IMR-90 (cell line): Measurements from ENCODE around the gene PRPF8. TPM values are rescaled to one million over a fixed set of nuclear protein-coding genes. Genes with fewer than 3 reads are reported as not detected.

Experiments
- ATAC-seq: fragments of 200-7000 bp; cut with Tn5 transposase; 2 replicates; pipeline ENCODE4 v1.9.1; 2020; ENCODE audit warnings: low read depth, mild to moderate bottlenecking, moderate library complexity
- BruUV-seq: library from RNA; stranded (reverse); fragments of 400-500 nt; replicated peaks from 2 replicates; lab custom pipeline; 2021; lab: Mats Ljungman, UMichigan
- CTCF ChIA-PET: fragments of 300-600 bp; formaldehyde crosslinking; extraction: SDS; loops from one replicate; lab custom pipeline; 2021; ENCODE audit warnings: antibody characterized with exemption; lab: Yijun Ruan, JAX
- POLR2A ChIA-PET: fragments of 300-600 bp; sonication (Branson Sonifier 250); formaldehyde crosslinking; loops from one replicate; lab custom pipeline; 2022; ENCODE audit warnings: antibody characterized with exemption; ENCODE audit not compliant: unreplicated experiment; lab: Charles Lee
- DNase-seq: peaks from one replicate; pipeline ENCODE4 v3.0.0; 2013
- H2AFZ ChIP-seq: replicated peaks from 2 replicates; pipeline ENCODE3; 2013; ENCODE audit warnings: low read length, mild to moderate bottlenecking; ENCODE audit not compliant: poor library complexity
- H2AK5ac ChIP-seq: 2 replicates; pipeline ENCODE4 v1.6.1; 2013; ENCODE audit warnings: low read depth, low read length, inconsistent platforms
- H2AK9ac ChIP-seq: replicated peaks from 2 replicates; pipeline ENCODE3; 2013; ENCODE audit warnings: mild to moderate bottlenecking, low read depth, low read length, moderate library complexity; ENCODE audit not compliant: poor library complexity
- H2BK120ac ChIP-seq: 2 replicates; pipeline ENCODE4 v1.6.1; 2013; ENCODE audit warnings: low read depth, low read length, inconsistent platforms
- H2BK15ac ChIP-seq: 3 replicates; pipeline ENCODE4 v1.6.1; 2013; ENCODE audit warnings: low read depth, low read length, inconsistent platforms
- H2BK20ac ChIP-seq: 2 replicates; pipeline ENCODE4 v1.6.1; 2013; ENCODE audit warnings: low read depth, mild to moderate bottlenecking, inconsistent platforms, low read length, moderate library complexity
- H2BK5ac ChIP-seq: 2 replicates; pipeline ENCODE4 v1.6.1; 2013; ENCODE audit warnings: mild to moderate bottlenecking, low read depth, low read length, inconsistent platforms; ENCODE audit not compliant: poor library complexity, severe bottlenecking
- H3K14ac ChIP-seq: replicated peaks from 2 replicates; pipeline ENCODE4 v1.6.1; 2013; ENCODE audit warnings: low read depth, low read length, inconsistent platforms
- H3K18ac ChIP-seq: 2 replicates; pipeline ENCODE4 v1.6.1; 2013; ENCODE audit warnings: low read depth, low read length, control low read depth
- H3K23ac ChIP-seq: 2 replicates; pipeline ENCODE4 v1.6.1; 2013; ENCODE audit warnings: low read depth, low read length, inconsistent platforms
- H3K27ac ChIP-seq: 2 replicates; pipeline ENCODE4 v1.5.1; 2013; ENCODE audit warnings: mild to moderate bottlenecking, control low read depth, low read length; ENCODE audit not compliant: insufficient read depth
- H3K27me3 ChIP-seq: 2 replicates; pipeline ENCODE4 v1.6.1; 2013; ENCODE audit warnings: low read length; ENCODE audit not compliant: control insufficient read depth, insufficient read depth
- H3K36me3 ChIP-seq: 2 replicates; pipeline ENCODE4 v1.6.1; 2013; ENCODE audit warnings: low read length, mixed read lengths; ENCODE audit not compliant: control insufficient read depth, insufficient read depth
- H3K4ac ChIP-seq: 2 replicates; pipeline ENCODE4 v1.6.1; 2013; ENCODE audit warnings: low read depth, low read length, inconsistent platforms
- H3K4me1 ChIP-seq: 2 replicates; pipeline ENCODE4 v1.6.1; 2013; ENCODE audit warnings: low read length, mixed read lengths; ENCODE audit not compliant: control insufficient read depth, insufficient read depth
- H3K4me2 ChIP-seq: 2 replicates; pipeline ENCODE4 v1.6.1; 2013; ENCODE audit warnings: low read depth, mild to moderate bottlenecking, control low read depth, low read length, moderate library complexity
- H3K4me3 ChIP-seq: 2 replicates; pipeline ENCODE4 v1.5.1; 2013; ENCODE audit warnings: low read depth, mild to moderate bottlenecking, control low read depth, low read length, moderate library complexity; ENCODE audit not compliant: insufficient read depth
- H3K56ac ChIP-seq: 2 replicates; pipeline ENCODE4 v1.6.1; 2013; ENCODE audit warnings: low read length, inconsistent platforms; ENCODE audit not compliant: insufficient read depth; ENCODE audit errors: extremely low read depth
- H3K79me1 ChIP-seq, 2 experiments: 2 replicates each; pipeline ENCODE4 v1.6.1; 2013; ENCODE audit warnings: low read length in 2 of 2, inconsistent platforms in 1 of 2, low read depth in 1 of 2
- H3K9ac ChIP-seq: 2 replicates; pipeline ENCODE4 v1.6.1; 2013; ENCODE audit warnings: low read depth, low read length, control low read depth
- H3K9me1 ChIP-seq: 2 replicates; pipeline ENCODE4 v1.6.1; 2013; ENCODE audit warnings: low read length, inconsistent platforms; ENCODE audit not compliant: insufficient read depth
- H3K9me3 ChIP-seq: 2 replicates; pipeline ENCODE4 v1.6.1; 2013; ENCODE audit warnings: low read length; ENCODE audit not compliant: control insufficient read depth, insufficient read depth
- H4K20me1 ChIP-seq: 2 replicates; pipeline ENCODE4 v1.6.1; 2013; ENCODE audit warnings: low read length, inconsistent platforms; ENCODE audit not compliant: insufficient read depth
- H4K5ac ChIP-seq: 2 replicates; pipeline ENCODE4 v1.6.1; 2013; ENCODE audit warnings: mild to moderate bottlenecking, low read depth, low read length, control low read depth
- H4K8ac ChIP-seq, 2 experiments: 2 replicates each; pipeline ENCODE4 v1.6.1; 2013; ENCODE audit warnings: low read depth in 2 of 2, low read length in 2 of 2, control low read depth in 1 of 2, inconsistent platforms in 1 of 2
- H4K91ac ChIP-seq: 2 replicates; pipeline ENCODE4 v1.6.1; 2013; ENCODE audit warnings: low read depth, low read length, inconsistent platforms; ENCODE audit not compliant: insufficient read depth
- CEBPB ChIP-seq: IDR thresholded peaks from 2 replicates; pipeline ENCODE4 v1.6.1; 2012; ENCODE audit warnings: low read depth, low read length, improper control_type of control experiment
- CHD1 ChIP-seq: IDR thresholded peaks from 2 replicates; pipeline ENCODE4 v1.6.1; 2012; ENCODE audit warnings: low read depth, low read length, improper control_type of control experiment
- ELK1 ChIP-seq: fragments of 150-350 bp; IDR thresholded peaks from 2 replicates; pipeline ENCODE4 v1.6.1; 2016; ENCODE audit warnings: low read depth, mild to moderate bottlenecking, low read length, moderate library complexity, borderline replicate concordance
- FOS ChIP-seq: fragments of 150-350 bp; IDR thresholded peaks from 2 replicates; pipeline ENCODE4 v1.6.1; 2016; ENCODE audit warnings: low read depth, low read length
- MAFK ChIP-seq: IDR thresholded peaks from 2 replicates; pipeline ENCODE4 v1.6.1; 2012; ENCODE audit warnings: low read depth, low read length, improper control_type of control experiment
- MAZ ChIP-seq: IDR thresholded peaks from 2 replicates; pipeline ENCODE4 v1.6.1; 2012; ENCODE audit warnings: low read depth, mild to moderate bottlenecking, low read length, improper control_type of control experiment, moderate library complexity, borderline replicate concordance
- MXI1 ChIP-seq: IDR thresholded peaks from 2 replicates; pipeline ENCODE4 v1.6.1; 2012; ENCODE audit warnings: low read depth, mild to moderate bottlenecking, low read length, moderate library complexity, borderline replicate concordance
- NFE2L2 ChIP-seq: fragments of 150-350 bp; IDR thresholded peaks from 2 replicates; pipeline ENCODE4 v1.6.1; 2016; ENCODE audit warnings: low read depth, mild to moderate bottlenecking, low read length
- RCOR1 ChIP-seq: IDR thresholded peaks from 2 replicates; pipeline ENCODE4 v1.6.1; 2012; ENCODE audit warnings: mild to moderate bottlenecking, low read length, improper control_type of control experiment; ENCODE audit not compliant: insufficient replicate concordance
- RFX5 ChIP-seq: IDR thresholded peaks from 2 replicates; pipeline ENCODE4 v1.8.0; 2012; ENCODE audit warnings: low read depth, mild to moderate bottlenecking, low read length, moderate library complexity
- SMC3 ChIP-seq: fragments of 150-350 bp; IDR thresholded peaks from 2 replicates; pipeline ENCODE4 v1.6.1; 2016; ENCODE audit warnings: low read depth, mild to moderate bottlenecking, antibody characterized with exemption, low read length, moderate library complexity
- USF2 ChIP-seq: fragments of 150-350 bp; IDR thresholded peaks from 2 replicates; pipeline ENCODE4 v1.6.1; 2017; ENCODE audit warnings: mild to moderate bottlenecking, antibody characterized with exemption, low read length, low read depth
- WGBS, 2 experiments: methylation state at CpG; one replicate each; pipeline versions ENCODE4 v1.1.5 to v1.1.7; 2013; ENCODE audit warnings: missing lambda C conversion rate in 2 of 2; ENCODE audit not compliant: insufficient read length in 1 of 2; ENCODE audit errors: extremely low coverage in 2 of 2; 5-methylcytosine and 5-hydroxymethylcytosine counted together
- dilution Hi-C: fragments of 300-500 bp; cut with HindIII; formaldehyde crosslinking; loops from one replicate; pipeline ENCODE4 v1.14.3; 2018; ENCODE audit warnings: low sequenced_read_pairs; ENCODE audit not compliant: unreplicated experiment
- in situ Hi-C: fragments of 300-500 bp; cut with MboI; formaldehyde crosslinking; loops from 3 replicates; pipeline ENCODE4 v1.14.3; 2019; ENCODE audit warnings: low sequenced_read_pairs, inconsistent platforms, mixed read lengths
- intact Hi-C: fragments of 100-400 bp; cut with micrococcal nuclease; formaldehyde crosslinking; loops from 2 replicates; pipeline ENCODE4 v1.10.0; 2022
- polyA plus RNA-seq, 3 experiments: library from polyadenylated mRNA; depleted of rRNA; stranded (reverse); fragments of >200 nt; gene quantifications; 2 replicates each; pipeline ENCODE4 v1.2.3, GENCODE V29; 2012; ENCODE audit warnings: low replicate concordance in 1 of 3
- total RNA-seq: library from RNA; depleted of rRNA; stranded (reverse); fragments of >200 nt; gene quantifications from 2 replicates; pipeline ENCODE4 v1.2.3, GENCODE V29; 2012

Gene PRPF8
- total and polyA plus RNA-seq, 2 of the 4 experiments (the other 2 are of a cell fraction), result 141 to 160 TPM

- peaks cover 5% of the 10 kb centered on the region; the same call in 1 of the 2 replicates for H3K9me1 ChIP-seq
- H3K56ac ChIP-seq, result no peak overlapping the region
- TF ChIP-seq NFE2L2 (no peak), FOS (no peak), RFX5 (no peak), MXI1 (no peak), SMC3 (no peak), ELK1 (no peak), CEBPB (no peak), USF2 (no peak), MAFK (no peak), RCOR1 (no peak), MAZ (no peak), CHD1 (no peak)
- TSS peak; percentile 27 for BruUV-seq
- no peak overlapping the region for H3K18ac ChIP-seq
- POLR2A ChIA-PET, result no interaction called here
- H3K9me3 ChIP-seq, result no peaks in the 10 kb centered on the region
- H3K27me3 ChIP-seq, result no peaks in the 10 kb centered on the region
- peak; percentile 37 for DNase-seq
- H3K9ac ChIP-seq, result no peak overlapping the region
- H3K14ac ChIP-seq, result no peak overlapping the region
- no peak overlapping the region for H3K27ac ChIP-seq
- no peaks in the 10 kb centered on the region for H3K79me1 ChIP-seq
- peaks cover 9% of the 10 kb centered on the region for H3K36me3 ChIP-seq
- dilution Hi-C loops (no loop called here), intact Hi-C loops (no loop called here), in situ Hi-C loops (loop anchor here (25.0 kb wide), 1 partner anchor 334 kb away; the partner anchor contains the start of genes DPH1, OVCA2 and RTN4RL1)
- no peak overlapping the region for H3K4me3 ChIP-seq
- H3K23ac ChIP-seq, result no peak overlapping the region
- no peak overlapping the region for H2AK5ac ChIP-seq
- H4K8ac ChIP-seq, result no peak overlapping the region
- H4K5ac ChIP-seq, result no peak overlapping the region
- no peak overlapping the region for H2BK20ac ChIP-seq
- no peak overlapping the region for H2BK15ac ChIP-seq
- ATAC-seq, result no peak
- H3K4ac ChIP-seq, result no peak overlapping the region
- CTCF ChIA-PET, result no interaction called here
- WGBS, 2 experiments, result 48% methylated on average over 3 of the region's 4 CpGs; no CpG with 5 or more reads in 1 of the 2 experiments
- no peak overlapping the region for H3K4me2 ChIP-seq
- H4K91ac ChIP-seq, result no peak overlapping the region
- H3K4me1 ChIP-seq, result no peaks in the 10 kb centered on the region
- H2BK120ac ChIP-seq, result no peak overlapping the region
- no peak overlapping the region for H2AK9ac ChIP-seq
- H2BK5ac ChIP-seq, result no peak overlapping the region
- peaks cover 9% of the 10 kb centered on the region; the same call in 1 of the 2 replicates for H4K20me1 ChIP-seq
- H2AFZ ChIP-seq, result no peak overlapping the region
These were observed 18.4 kb upstream of the PRPF8 start for GRCh38 chr17:1703063-1703462.
